ENCODE data around the gene MPC2. TPM values are rescaled to one million over a fixed set of nuclear protein-coding genes. Genes with fewer than 3 reads are reported as not detected.

MPC2 gene
- polyA plus RNA-seq, 1 donor (not counting 4 experiments of a cell fraction or from before 2014, with no cell fraction given), result 61.6 TPM

- dilution Hi-C loops (cut with MboI; ENCODE audit: extremely low pct_ligation_motif_present, low sequenced_read_pairs), result no loop called here
- H2AFZ ChIP-seq (ENCODE audit: control insufficient read depth, low read length), result no peak overlapping the region
- H3K9me3 ChIP-seq (ENCODE audit: control insufficient read depth, low read depth, low read length), result no peaks in the 10 kb centered on the region
- H3K27me3 ChIP-seq (ENCODE audit: control insufficient read depth, extremely low read depth, insufficient read depth, low read length), result no peaks in the 10 kb centered on the region
- H3K4me2 ChIP-seq (ENCODE audit: control insufficient read depth, extremely low read depth, insufficient read depth, low read depth, low read length), result no peak overlapping the region
- peaks cover 2% of the 10 kb centered on the region for H3K9me1 ChIP-seq (ENCODE audit: control insufficient read depth, extremely low read depth, insufficient read depth, low read length)
- TF ChIP-seq CTCF (optimal IDR thresholded peaks at IDR 0.05 in 1 of 3, IDR thresholded peaks at IDR 0.05 in 1 of 3, conservative IDR thresholded peaks at IDR 0.05 in 1 of 3; ENCODE audit: extremely low read depth in 1 of 3, insufficient read depth in 2 of 3, low read length in 3 of 3) (no peak), EZH2 (IDR thresholded peaks at IDR 0.05; ENCODE audit: low read length) (no peak)
- no peak overlapping the region for H3K27ac ChIP-seq (ENCODE audit: control insufficient read depth, insufficient read depth, low read length)
- H3K9ac ChIP-seq (ENCODE audit: control insufficient read depth, extremely low read depth, insufficient read depth, low read length), result no peak overlapping the region
- H4K20me1 ChIP-seq (ENCODE audit: control insufficient read depth, extremely low read depth, insufficient read depth, low read length), result no peaks in the 10 kb centered on the region
- H3K79me2 ChIP-seq (ENCODE audit: control insufficient read depth, insufficient read depth, low read length), result peaks cover 31% of the 10 kb centered on the region
- DNase-seq (ENCODE audit: low read depth, low spot score) (no peak), FAIRE-seq (no peak)
- H3K4me3 ChIP-seq (ENCODE audit: control insufficient read depth in 2 of 3, extremely low read depth in 1 of 3, insufficient read depth in 2 of 3, low read depth in 1 of 3, low read length in 3 of 3), result no peak overlapping the region
- peaks cover 2 to 6% of the 10 kb centered on the region in 2 experiments for H3K36me3 ChIP-seq (ENCODE audit: control insufficient read depth in 2 of 2, extremely low read depth in 1 of 2, insufficient read depth in 2 of 2, low read length in 2 of 2)
- H3K4me1 ChIP-seq (ENCODE audit: control insufficient read depth, extremely low read depth, insufficient read depth, low read length), result peaks cover 24% of the 10 kb centered on the region
Observed at GRCh38 chr1:167983797-167984420, 47.0 kb upstream of the MPC2 start.

GRCh38 chr1:167981933-167982332 is 45.1 kb upstream of the MPC2 start:
- H3K79me2 ChIP-seq (ENCODE audit: control insufficient read depth, insufficient read depth, low read length), result peaks cover 33% of the 10 kb centered on the region
- TF ChIP-seq EZH2 (IDR thresholded peaks at IDR 0.05; ENCODE audit: low read length) (no peak), CTCF (optimal IDR thresholded peaks at IDR 0.05 in 1 of 3, IDR thresholded peaks at IDR 0.05 in 1 of 3, conservative IDR thresholded peaks at IDR 0.05 in 1 of 3; ENCODE audit: extremely low read depth in 1 of 3, insufficient read depth in 2 of 3, low read length in 3 of 3) (no peak)

More at GRCh38 chr1:167981933-167982332, 45.1 kb upstream of the MPC2 start:
- Histone ChIP-seq H3K9ac (ENCODE audit: control insufficient read depth, extremely low read depth, insufficient read depth, low read length) (no peak overlapping the region), H3K4me2 (ENCODE audit: control insufficient read depth, extremely low read depth, insufficient read depth, low read depth, low read length) (no peak overlapping the region), H3K9me1 (ENCODE audit: control insufficient read depth, extremely low read depth, insufficient read depth, low read length) (peaks cover 2% of the 10 kb centered on the region), H2AFZ (ENCODE audit: control insufficient read depth, low read length) (no peak overlapping the region), H3K4me1 (ENCODE audit: control insufficient read depth, extremely low read depth, insufficient read depth, low read length) (peaks cover 18% of the 10 kb centered on the region), H3K27ac (ENCODE audit: control insufficient read depth, insufficient read depth, low read length) (no peak overlapping the region), H4K20me1 (ENCODE audit: control insufficient read depth, extremely low read depth, insufficient read depth, low read length) (no peaks in the 10 kb centered on the region), H3K36me3 (ENCODE audit: control insufficient read depth in 2 of 2, extremely low read depth in 1 of 2, insufficient read depth in 2 of 2, low read length in 2 of 2) (peaks cover 2 to 6% of the 10 kb centered on the region in 2 experiments), H3K4me3 (ENCODE audit: control insufficient read depth in 2 of 3, extremely low read depth in 1 of 3, insufficient read depth in 2 of 3, low read depth in 1 of 3, low read length in 3 of 3) (no peak overlapping the region), H3K27me3 (ENCODE audit: control insufficient read depth, extremely low read depth, insufficient read depth, low read length) (no peaks in the 10 kb centered on the region), H3K9me3 (ENCODE audit: control insufficient read depth, low read depth, low read length) (no peaks in the 10 kb centered on the region)
- no peak for DNase-seq (ENCODE audit: low read depth, low spot score)
- no peak for FAIRE-seq
- dilution Hi-C loops (cut with MboI; ENCODE audit: extremely low pct_ligation_motif_present, low sequenced_read_pairs), result no loop called here
